SKM-1 (cell line): ENCODE measurements around the gene TMEM164.

Source experiments
- DNase-seq: peaks from one replicate; lab custom pipeline; 2025; ENCODE audit not compliant: unreplicated experiment; lab: John Stamatoyannopoulos, UW

Gene TMEM164

GRCh38 chrX:110159865-110160264, 157.0 kb downstream of the TMEM164 start:
- no peak for DNase-seq

GRCh38 chrX:110161361-110161686, 158.4 kb downstream of the TMEM164 start:
- no peak for DNase-seq

GRCh38 chrX:110162131-110162530, 159.2 kb downstream of the TMEM164 start:
- no peak for DNase-seq

- DNase-seq: no peak
Observed at GRCh38 chrX:110162867-110163266, 160.0 kb downstream of the TMEM164 start.

- DNase-seq: no peak
Observed at GRCh38 chrX:110163488-110163887, 160.6 kb downstream of the TMEM164 start.

- DNase-seq: no peak
Observed at GRCh38 chrX:110167952-110168451, 165.1 kb downstream of the TMEM164 start.

- DNase-seq: no peak
Observed at GRCh38 chrX:110168585-110168984, 165.7 kb downstream of the TMEM164 start.

GRCh38 chrX:110170029-110170428, 167.1 kb downstream of the TMEM164 start:
- DNase-seq: no peak

GRCh38 chrX:110171442-110171841, 168.5 kb downstream of the TMEM164 start:
- DNase-seq: no peak

- DNase-seq: no peak
Observed at GRCh38 chrX:110172215-110172614, 169.3 kb downstream of the TMEM164 start.

GRCh38 chrX:110173192-110174175, 170.6 kb downstream of the TMEM164 start:
- no peak for DNase-seq

GRCh38 chrX:110175146-110175545, 172.2 kb downstream of the TMEM164 start:
- peak; percentile 16 for DNase-seq

- no peak for DNase-seq
Observed at GRCh38 chrX:110175696-110176095, 172.8 kb downstream of the TMEM164 start.

- no peak for DNase-seq
Observed at GRCh38 chrX:110178179-110178865, 175.4 kb downstream of the TMEM164 start.

GRCh38 chrX:110180176-110180927, 177.4 kb downstream of the TMEM164 start:
- no peak for DNase-seq

- no peak for DNase-seq
Observed at GRCh38 chrX:110180928-110181310, 178.0 kb downstream of the TMEM164 start.

GRCh38 chrX:110181459-110182137, 178.7 kb downstream of the TMEM164 start:
- no peak for DNase-seq

GRCh38 chrX:110182362-110182761, 179.4 kb downstream of the TMEM164 start:
- DNase-seq: no peak

GRCh38 chrX:110182865-110183264, 180.0 kb downstream of the TMEM164 start:
- no peak for DNase-seq

GRCh38 chrX:110183314-110183713, 180.4 kb downstream of the TMEM164 start:
- DNase-seq: no peak
